ENCODE measurements around the gene PLXND1.

PLXND1 gene

GRCh38 chr3:129581623-129582022, 24.9 kb downstream of the PLXND1 start:
- DNase-seq, result no peak

DNA sequence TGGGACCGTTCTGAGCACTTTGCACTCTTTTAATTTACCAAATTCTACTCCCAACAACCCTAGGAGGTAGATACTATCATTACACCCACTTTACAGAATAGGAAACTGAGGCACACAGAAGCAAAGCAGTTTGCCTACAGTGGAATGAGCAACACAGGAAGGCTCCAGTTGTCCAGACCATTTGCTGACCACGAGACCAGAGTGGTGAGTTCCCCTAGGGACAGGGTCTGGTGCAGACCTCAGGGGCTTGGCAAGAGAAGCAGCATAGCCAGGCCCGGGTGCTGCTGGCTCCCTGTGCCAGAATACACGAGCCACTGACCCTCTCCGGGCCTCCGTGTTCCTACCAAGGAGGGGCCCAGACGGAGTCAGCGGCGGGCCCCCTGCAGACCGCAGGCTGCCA, 26.5 kb downstream of the PLXND1 start:
- DNase-seq, result no peak

GRCh38 chr3:129577925-129578786, 28.3 kb downstream of the PLXND1 start:
- DNase-seq, result no peak

- DNase-seq, result no peak
Observed at GRCh38 chr3:129577366-129577765, 29.1 kb downstream of the PLXND1 start.

DNA sequence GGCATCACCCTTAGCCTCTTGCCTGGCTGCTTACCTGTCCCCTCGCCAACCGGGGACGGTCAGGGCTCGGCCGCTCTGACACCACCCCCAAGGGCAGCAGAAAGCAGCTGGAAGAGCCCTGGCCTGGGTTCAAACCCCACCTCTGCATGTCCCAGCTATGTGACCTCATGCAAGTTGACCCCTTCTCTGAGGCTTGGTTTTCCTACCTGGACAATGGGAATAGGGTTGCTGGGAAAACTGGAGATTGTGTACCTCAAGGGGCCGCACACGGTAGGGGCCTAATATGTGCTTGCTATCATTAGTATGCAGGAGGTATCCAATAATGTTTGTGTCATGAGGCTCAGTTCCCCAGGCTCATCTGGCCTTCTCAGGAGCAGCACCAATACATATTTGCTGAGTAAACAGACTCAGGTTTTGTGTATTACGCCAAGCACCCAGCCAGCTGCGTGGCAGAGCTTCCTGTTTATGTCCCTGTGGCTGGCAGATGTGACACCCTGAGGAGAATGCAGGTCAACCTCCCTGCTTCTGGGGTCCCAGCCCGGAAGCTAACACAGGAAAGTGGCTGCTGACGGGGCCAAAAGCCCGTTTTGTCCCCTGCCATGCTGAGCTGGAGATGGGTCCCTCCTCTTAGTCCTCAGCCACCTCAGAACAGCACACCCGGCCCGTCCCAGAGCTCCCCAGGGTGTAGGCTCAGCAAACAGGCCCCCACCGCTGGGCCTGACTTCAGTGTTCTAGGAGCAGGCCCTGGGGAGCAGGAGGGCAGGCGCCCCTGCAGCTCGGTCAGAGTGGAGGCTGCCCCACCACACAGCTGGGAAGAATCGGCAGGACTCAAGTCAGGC, 29.7 kb downstream of the PLXND1 start:
- peak; percentile 42 for DNase-seq

DNA sequence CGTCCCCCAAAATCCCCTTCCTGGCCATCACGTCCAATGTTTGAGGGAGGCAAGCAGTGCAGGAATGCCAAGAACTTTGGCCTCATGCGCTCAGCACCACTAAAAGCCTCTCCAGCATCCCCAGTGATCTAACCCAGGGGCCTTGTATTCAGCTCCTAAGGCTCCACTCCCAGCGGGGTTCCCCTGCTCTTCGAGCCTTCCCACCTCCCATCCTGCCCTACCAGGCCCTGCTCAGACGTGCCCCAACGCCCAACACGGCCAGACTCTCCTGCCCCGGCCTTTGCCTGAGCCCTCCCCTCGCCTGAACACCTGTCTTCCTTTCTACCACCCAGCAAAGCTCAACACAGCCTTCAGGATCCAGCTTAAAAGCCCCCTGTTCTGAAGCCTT, 30.5 kb downstream of the PLXND1 start:
- no peak for DNase-seq

GRCh38 chr3:129575233-129575996, 31.1 kb downstream of the PLXND1 start:
- no peak for DNase-seq

DNA sequence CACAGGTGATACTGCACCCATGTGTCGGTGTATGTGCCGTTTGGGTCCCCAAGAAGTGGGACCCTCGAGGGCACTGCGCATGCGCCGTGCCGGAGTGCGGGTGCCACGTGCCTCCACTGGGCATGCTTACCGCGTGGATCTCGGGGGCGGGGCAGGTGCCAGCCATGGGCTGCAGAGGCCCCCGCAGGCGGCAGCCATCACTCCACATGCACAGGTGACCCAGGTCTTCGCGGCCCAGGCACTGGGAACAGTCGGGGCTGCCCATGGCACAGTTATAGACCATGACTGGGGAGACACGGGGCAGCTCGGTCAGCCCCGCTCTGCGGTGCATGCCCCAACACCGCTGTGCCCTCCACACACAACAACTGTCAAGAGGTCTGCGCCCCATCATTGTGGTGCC, 32.3 kb downstream of the PLXND1 start:
- no peak for DNase-seq

- DNase-seq, result no peak
Observed at GRCh38 chr3:129573493-129573892, 33.0 kb downstream of the PLXND1 start.

- DNase-seq, result no peak
Observed at GRCh38 chr3:129572603-129573002, 33.9 kb downstream of the PLXND1 start.

GRCh38 chr3:129571605-129572547, 34.6 kb downstream of the PLXND1 start:
- DNase-seq, result no peak

- no peak for DNase-seq
Observed at GRCh38 chr3:129569856-129570255, 36.6 kb downstream of the PLXND1 start.

- no peak for DNase-seq
Observed at GRCh38 chr3:129567939-129568338, 38.5 kb downstream of the PLXND1 start.

DNA sequence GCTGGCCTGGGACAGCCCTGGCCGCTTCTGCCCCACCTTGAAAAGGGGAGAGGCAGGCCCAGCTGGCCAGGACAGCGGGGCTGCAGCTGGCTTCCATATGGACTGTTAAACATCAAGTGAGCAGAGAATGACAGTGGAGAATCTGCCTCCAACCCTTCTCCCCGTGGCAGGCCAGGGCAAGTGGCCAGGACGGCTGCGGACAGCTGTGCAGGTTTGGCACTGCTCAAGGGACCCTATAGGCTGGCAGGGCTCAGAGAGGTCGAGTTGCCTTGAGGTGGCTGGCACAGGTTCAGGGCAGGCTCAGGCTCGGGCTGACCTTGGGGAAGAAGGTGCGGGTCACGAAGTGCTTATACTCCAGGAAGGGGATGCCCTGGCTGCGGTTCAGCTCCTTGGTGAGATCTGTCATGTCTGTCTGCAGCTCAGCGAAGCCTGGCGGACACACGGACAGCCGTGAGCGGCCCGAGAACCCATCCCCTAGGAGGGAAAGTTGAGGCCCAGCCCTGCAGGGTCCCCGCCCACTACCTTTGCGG, 39.2 kb downstream of the PLXND1 start:
- no peak for DNase-seq

DNA sequence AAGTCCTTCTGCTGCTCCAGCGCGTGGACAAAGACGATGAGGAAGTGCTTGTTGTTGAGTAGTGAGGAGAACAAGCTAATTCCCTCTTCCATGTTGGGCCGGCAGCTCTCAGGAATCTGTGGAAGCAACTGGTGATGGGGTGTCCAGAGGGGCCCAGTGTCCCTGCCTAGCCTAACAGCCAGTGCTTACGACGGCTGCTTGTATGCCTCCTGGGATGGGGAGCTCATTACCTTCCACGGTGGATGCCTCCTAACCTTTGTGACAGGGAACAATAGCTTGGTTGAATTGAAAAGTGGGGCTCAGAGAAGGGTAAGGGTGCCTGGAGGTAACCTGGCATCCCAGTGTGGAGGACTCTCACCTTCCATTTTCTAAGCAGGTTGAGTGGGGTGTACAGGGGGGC, 40.6 kb downstream of the PLXND1 start:
- no peak for DNase-seq

- no peak for DNase-seq
Observed at GRCh38 chr3:129564981-129565644, 41.4 kb downstream of the PLXND1 start.

- no peak for DNase-seq
Observed at GRCh38 chr3:129563850-129564535, 42.5 kb downstream of the PLXND1 start.

GRCh38 chr3:129563332-129563731, 43.1 kb downstream of the PLXND1 start:
- DNase-seq, result no peak

DNA sequence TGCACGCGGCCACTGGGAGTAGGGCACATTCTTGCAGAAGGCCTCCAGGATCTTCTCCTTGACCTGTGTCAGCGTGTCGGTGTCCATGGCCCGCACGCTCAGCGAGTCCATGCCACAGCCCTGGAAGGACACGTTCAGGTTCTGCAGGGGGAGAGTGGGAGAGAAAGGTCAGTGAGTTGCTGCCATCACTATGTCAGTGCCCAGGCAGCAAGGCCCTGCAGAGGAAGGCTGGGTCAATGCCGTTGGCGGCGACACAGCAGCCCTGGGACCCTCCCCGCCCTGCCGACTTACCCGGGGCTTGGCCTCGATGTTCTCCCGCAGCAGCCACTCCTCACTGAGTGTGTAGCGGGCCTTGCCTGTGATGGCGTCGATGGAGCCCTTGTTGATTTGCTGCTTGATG, 43.7 kb downstream of the PLXND1 start:
- no peak for DNase-seq

GRCh38 chr3:129561619-129562248, 44.7 kb downstream of the PLXND1 start:
- DNase-seq, result no peak

All from stimulated activated CD4-positive, alpha-beta T cell treated with anti-CD3 and anti-CD28 coated beads, Interleukin-4, amount 100 ng/mL, for 24 hours (primary cell).